KMS-11 (cell line): ENCODE measurements around the gene JPH3.

Experiments
- H2AFZ ChIP-seq: fragments of 200-600 bp; sonication (generic); 2 replicates; pipeline ENCODE4 v1.6.1; 2016; ENCODE audit warnings: antibody characterized with exemption, mixed run types, low read depth
- H3K27ac ChIP-seq: fragments of 200-600 bp; sonication (generic); 2 replicates; pipeline ENCODE4 v1.6.1; 2016; ENCODE audit warnings: mild to moderate bottlenecking, mixed run types
- H3K27me3 ChIP-seq: fragments of 200-600 bp; sonication (generic); 2 replicates; pipeline ENCODE4 v1.6.1; 2017; ENCODE audit warnings: mild to moderate bottlenecking, low read depth, mixed run types, moderate library complexity; ENCODE audit not compliant: insufficient read depth
- H3K36me3 ChIP-seq: fragments of 200-600 bp; sonication (generic); 2 replicates; pipeline ENCODE4 v1.6.1; 2017; ENCODE audit warnings: mild to moderate bottlenecking, mixed run types; ENCODE audit not compliant: insufficient read depth
- H3K4me1 ChIP-seq: fragments of 200-600 bp; sonication (generic); 2 replicates; pipeline ENCODE4 v1.6.1; 2016; ENCODE audit warnings: mild to moderate bottlenecking, low read depth, mixed run types; ENCODE audit not compliant: poor library complexity, severe bottlenecking
- H3K4me2 ChIP-seq: fragments of 200-600 bp; sonication (generic); 2 replicates; pipeline ENCODE4 v1.7.0; 2016; ENCODE audit warnings: mild to moderate bottlenecking, mixed run types
- H3K4me3 ChIP-seq: fragments of 200-600 bp; sonication (generic); IDR thresholded peaks from 2 replicates; pipeline ENCODE4 v1.6.1; 2017; ENCODE audit warnings: low read depth, low read length, mixed read lengths; ENCODE audit not compliant: insufficient read depth
- H3K79me2 ChIP-seq: fragments of 200-600 bp; sonication (generic); 2 replicates; pipeline ENCODE4 v1.6.1; 2016; ENCODE audit warnings: low read depth, mixed run types; ENCODE audit not compliant: insufficient read depth
- H3K9ac ChIP-seq: fragments of 200-600 bp; sonication (generic); 2 replicates; pipeline ENCODE4 v1.6.1; 2016; ENCODE audit warnings: mild to moderate bottlenecking, mixed run types
- H4K20me1 ChIP-seq: fragments of 200-600 bp; sonication (generic); 2 replicates; pipeline ENCODE4 v1.6.1; 2016; ENCODE audit warnings: mild to moderate bottlenecking, mixed run types; ENCODE audit not compliant: insufficient read depth
- TF ChIP-seq, protein P1 (sequence below): fragments of 200-600 bp; sonication (generic); conservative IDR thresholded peaks from 2 replicates; pipeline ENCODE4 v1.6.1; 2017; ENCODE audit warnings: low read depth, mild to moderate bottlenecking, antibody characterized with exemption, low read length, moderate library complexity, mixed read lengths

JPH3 gene

GRCh38 chr16:87742781-87743490 is 140.6 kb downstream of the JPH3 start:
- no peaks in the 10 kb centered on the region; the same call in 1 of the 2 replicates for H4K20me1 ChIP-seq
- H3K79me2 ChIP-seq = peaks cover 32% of the 10 kb centered on the region
- no peak overlapping the region for H3K9ac ChIP-seq

DNA sequence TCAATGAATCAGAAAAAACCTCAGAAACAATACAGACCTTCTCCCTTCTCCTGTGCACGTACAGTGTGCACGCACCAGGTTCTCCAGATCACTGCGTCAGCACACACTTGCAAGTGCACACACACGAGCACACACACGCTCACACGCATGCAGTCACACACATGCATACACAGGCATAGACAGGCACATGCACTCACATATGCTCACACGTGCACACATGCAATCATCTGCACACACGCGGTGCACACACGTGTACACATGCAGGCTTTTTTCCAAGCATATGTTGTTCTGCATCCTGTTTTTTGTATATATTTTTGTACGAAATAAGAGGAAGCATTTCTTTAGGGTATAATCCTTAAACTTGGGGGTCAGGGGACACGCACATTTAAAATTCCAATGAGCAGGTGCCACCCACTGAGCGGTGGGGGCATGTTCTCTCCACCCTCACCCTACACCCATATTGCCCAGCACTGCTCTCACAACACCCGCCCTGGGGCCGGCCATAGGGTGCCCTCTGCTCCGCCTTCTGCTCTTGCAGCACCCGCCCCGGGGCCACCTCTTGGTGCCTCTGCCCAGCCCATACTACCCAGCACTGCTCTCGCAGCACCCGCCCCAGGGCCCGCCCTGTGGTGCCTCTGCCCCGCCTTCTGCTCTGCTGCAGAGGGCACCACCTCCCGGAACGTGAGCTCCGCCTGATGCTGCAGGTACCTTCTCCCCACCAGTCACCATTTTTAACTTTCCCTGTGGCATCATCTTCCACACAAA is 142.6 kb downstream of the JPH3 start:
- TF ChIP-seq, protein P1, sequence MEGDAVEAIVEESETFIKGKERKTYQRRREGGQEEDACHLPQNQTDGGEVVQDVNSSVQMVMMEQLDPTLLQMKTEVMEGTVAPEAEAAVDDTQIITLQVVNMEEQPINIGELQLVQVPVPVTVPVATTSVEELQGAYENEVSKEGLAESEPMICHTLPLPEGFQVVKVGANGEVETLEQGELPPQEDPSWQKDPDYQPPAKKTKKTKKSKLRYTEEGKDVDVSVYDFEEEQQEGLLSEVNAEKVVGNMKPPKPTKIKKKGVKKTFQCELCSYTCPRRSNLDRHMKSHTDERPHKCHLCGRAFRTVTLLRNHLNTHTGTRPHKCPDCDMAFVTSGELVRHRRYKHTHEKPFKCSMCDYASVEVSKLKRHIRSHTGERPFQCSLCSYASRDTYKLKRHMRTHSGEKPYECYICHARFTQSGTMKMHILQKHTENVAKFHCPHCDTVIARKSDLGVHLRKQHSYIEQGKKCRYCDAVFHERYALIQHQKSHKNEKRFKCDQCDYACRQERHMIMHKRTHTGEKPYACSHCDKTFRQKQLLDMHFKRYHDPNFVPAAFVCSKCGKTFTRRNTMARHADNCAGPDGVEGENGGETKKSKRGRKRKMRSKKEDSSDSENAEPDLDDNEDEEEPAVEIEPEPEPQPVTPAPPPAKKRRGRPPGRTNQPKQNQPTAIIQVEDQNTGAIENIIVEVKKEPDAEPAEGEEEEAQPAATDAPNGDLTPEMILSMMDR = no peak
- Histone ChIP-seq H3K4me3 (no peak overlapping the region), H3K4me1 (no peaks in the 10 kb centered on the region), H4K20me1 (no peaks in the 10 kb centered on the region; the same call in 1 of the 2 replicates), H3K4me2 (no peak overlapping the region), H3K27ac (no peak overlapping the region), H3K36me3 (peaks cover 16% of the 10 kb centered on the region; the same call in 1 of the 2 replicates), H3K79me2 (peaks cover 28% of the 10 kb centered on the region), H3K9ac (no peak overlapping the region), H2AFZ (no peak overlapping the region), H3K27me3 (no peaks in the 10 kb centered on the region)

More at GRCh38 chr16:87742781-87743490, 140.6 kb downstream of the JPH3 start:
- H2AFZ ChIP-seq = no peak overlapping the region
- no peak overlapping the region for H3K4me2 ChIP-seq
- H3K4me3 ChIP-seq = no peak overlapping the region
- H3K27ac ChIP-seq = no peak overlapping the region
- H3K27me3 ChIP-seq = no peaks in the 10 kb centered on the region
- peaks cover 5% of the 10 kb centered on the region; the same call in 1 of the 2 replicates for H3K36me3 ChIP-seq
- H3K4me1 ChIP-seq = no peaks in the 10 kb centered on the region
- TF ChIP-seq, protein P1 = no peak

- Histone ChIP-seq H3K4me3 (no peak overlapping the region), H3K36me3 (peaks cover 18% of the 10 kb centered on the region; the same call in 1 of the 2 replicates), H2AFZ (no peak overlapping the region), H3K4me2 (no peak overlapping the region), H3K27ac (no peak overlapping the region), H3K79me2 (peaks cover 28% of the 10 kb centered on the region), H3K27me3 (no peaks in the 10 kb centered on the region), H3K4me1 (no peaks in the 10 kb centered on the region), H4K20me1 (no peaks in the 10 kb centered on the region; the same call in 1 of the 2 replicates), H3K9ac (no peak overlapping the region)
- TF ChIP-seq, protein P1 = no peak
These were observed 143.9 kb downstream of the JPH3 start for GRCh38 chr16:87746178-87746577.
